Mesendoderm (in vitro differentiated cells): ENCODE data around the gene DIP2A.

ENCODE experiments used
- DNase-seq: peaks from one replicate; pipeline ENCODE4 v3.0.0; 2013
- H2AK5ac ChIP-seq: 2 replicates; pipeline ENCODE4 v1.6.1; 2013; ENCODE audit warnings: low read length, inconsistent platforms
- H2BK120ac ChIP-seq: 2 replicates; pipeline ENCODE4 v1.6.1; 2013; ENCODE audit warnings: low read depth, mild to moderate bottlenecking, low read length, moderate library complexity, mixed read lengths
- H2BK15ac ChIP-seq: replicated peaks from 2 replicates; pipeline ENCODE4 v1.6.1; 2013; ENCODE audit warnings: low read depth, mild to moderate bottlenecking, moderate library complexity
- H2BK5ac ChIP-seq: 2 replicates; pipeline ENCODE4 v1.6.1; 2013; ENCODE audit warnings: low read length, inconsistent platforms
- H3K18ac ChIP-seq: 2 replicates; pipeline ENCODE4 v1.6.1; 2013; ENCODE audit warnings: mild to moderate bottlenecking, low read length, mixed read lengths
- H3K23ac ChIP-seq: one replicate; pipeline ENCODE4 v1.6.1; 2013; ENCODE audit warnings: low read length
- H3K27ac ChIP-seq: 2 replicates; pipeline ENCODE4 v1.5.1; 2013; ENCODE audit warnings: low read depth, mild to moderate bottlenecking, inconsistent platforms, low read length, moderate library complexity
- H3K27me3 ChIP-seq: 2 replicates; pipeline ENCODE4 v1.6.1; 2013; ENCODE audit warnings: low read length, control low read depth, mild to moderate bottlenecking, inconsistent platforms; ENCODE audit not compliant: insufficient read depth, poor library complexity
- H3K36me3 ChIP-seq: 2 replicates; pipeline ENCODE4 v1.6.1; 2013; ENCODE audit warnings: low read length, inconsistent platforms; ENCODE audit not compliant: control insufficient read depth, insufficient read depth
- H3K4ac ChIP-seq: one replicate; pipeline ENCODE4 v1.6.1; 2013; ENCODE audit warnings: low read depth, mild to moderate bottlenecking, low read length, moderate library complexity
- H3K4me1 ChIP-seq: 2 replicates; pipeline ENCODE4 v1.6.1; 2013; ENCODE audit warnings: low read depth, low read length, inconsistent platforms; ENCODE audit not compliant: control insufficient read depth
- H3K4me2 ChIP-seq: 2 replicates; pipeline ENCODE4 v1.6.1; 2013; ENCODE audit warnings: low read length
- H3K4me3 ChIP-seq: 2 replicates; pipeline ENCODE4 v1.5.1; 2013; ENCODE audit warnings: mild to moderate bottlenecking, low read length
- H3K56ac ChIP-seq: one replicate; pipeline ENCODE4 v1.6.1; 2013; ENCODE audit warnings: low read length
- H3K79me1 ChIP-seq: 2 replicates; pipeline ENCODE4 v1.6.1; 2013; ENCODE audit warnings: low read length, inconsistent platforms
- H3K79me2 ChIP-seq: 2 replicates; pipeline ENCODE4 v1.6.1; 2013; ENCODE audit warnings: mild to moderate bottlenecking, low read length; ENCODE audit not compliant: control insufficient read depth, insufficient read depth
- H3K9ac ChIP-seq: 2 replicates; pipeline ENCODE4 v1.6.1; 2013; ENCODE audit warnings: low read length, inconsistent platforms
- H4K5ac ChIP-seq: one replicate; pipeline ENCODE4 v1.6.1; 2013; ENCODE audit warnings: low read length
- H4K8ac ChIP-seq: one replicate; pipeline ENCODE4 v1.6.1; 2013; ENCODE audit warnings: low read depth, mild to moderate bottlenecking, control low read depth, low read length, moderate library complexity
- WGBS: extraction: QIAGEN DNeasy Blood & Tissue Kit; methylation state at CpG from one replicate; pipeline ENCODE4 v1.1.7; 2013; ENCODE audit warnings: low lambda C conversion rate, missing lambda C conversion rate; ENCODE audit not compliant: insufficient coverage; ENCODE audit errors: extremely low coverage; 5-methylcytosine and 5-hydroxymethylcytosine counted together

Gene DIP2A

GRCh38 chr21:46567348-46567747, 108.7 kb downstream of the DIP2A start:
- H3K18ac ChIP-seq: no peak overlapping the region
- peaks cover 14% of the 10 kb centered on the region for H3K36me3 ChIP-seq

GRCh38 chr21:46568562-46568961, 109.9 kb downstream of the DIP2A start:
- DNase-seq: no peak
- H3K4me3 ChIP-seq: no peak overlapping the region
- H3K4ac ChIP-seq: no peak overlapping the region
- H4K5ac ChIP-seq: no peak overlapping the region
- H4K8ac ChIP-seq: no peak overlapping the region
- H3K18ac ChIP-seq: no peak overlapping the region
- no peak overlapping the region for H3K56ac ChIP-seq
- no peaks in the 10 kb centered on the region for H3K79me1 ChIP-seq
- H2BK15ac ChIP-seq: no peak overlapping the region
- no peaks in the 10 kb centered on the region for H3K79me2 ChIP-seq
- no peak overlapping the region for H3K27ac ChIP-seq
- H2BK120ac ChIP-seq: no peak overlapping the region
- peaks cover 14% of the 10 kb centered on the region for H3K36me3 ChIP-seq
- H2BK5ac ChIP-seq: no peak overlapping the region
- no peak overlapping the region for H2AK5ac ChIP-seq
- H3K4me1 ChIP-seq: no peaks in the 10 kb centered on the region
- no peak overlapping the region for H3K4me2 ChIP-seq
- no peak overlapping the region for H3K23ac ChIP-seq
- no peaks in the 10 kb centered on the region for H3K27me3 ChIP-seq
- no CpG with 5 or more reads among the region's 4 CpGs for WGBS
- no peak overlapping the region for H3K9ac ChIP-seq

More at GRCh38 chr21:46567348-46567747, 108.7 kb downstream of the DIP2A start:
- no peak overlapping the region for H3K9ac ChIP-seq
- DNase-seq: no peak
- no peaks in the 10 kb centered on the region for H3K27me3 ChIP-seq
- no peak overlapping the region for H4K8ac ChIP-seq
- no peaks in the 10 kb centered on the region for H3K79me2 ChIP-seq
- no peak overlapping the region for H4K5ac ChIP-seq
- H3K4me1 ChIP-seq: no peaks in the 10 kb centered on the region
- H3K4ac ChIP-seq: no peak overlapping the region
- H2BK15ac ChIP-seq: no peak overlapping the region
- H3K4me2 ChIP-seq: no peak overlapping the region
- no peak overlapping the region for H3K27ac ChIP-seq
- no peaks in the 10 kb centered on the region for H3K79me1 ChIP-seq
- H2BK5ac ChIP-seq: no peak overlapping the region
- H2AK5ac ChIP-seq: no peak overlapping the region
- no CpG with 5 or more reads among the region's 15 CpGs for WGBS
- H3K23ac ChIP-seq: no peak overlapping the region
- H3K56ac ChIP-seq: no peak overlapping the region
- no peak overlapping the region for H2BK120ac ChIP-seq
- no peak overlapping the region for H3K4me3 ChIP-seq

GRCh38 chr21:46569081-46569480, 110.4 kb downstream of the DIP2A start:
- H2BK120ac ChIP-seq: no peak overlapping the region
- H3K4me1 ChIP-seq: no peaks in the 10 kb centered on the region
- WGBS: 100% methylated on average over 1 of the region's 1 CpG
- no peak overlapping the region for H2BK5ac ChIP-seq
- H3K79me2 ChIP-seq: no peaks in the 10 kb centered on the region
- no peak overlapping the region for H3K4ac ChIP-seq
- DNase-seq: no peak
- no peak overlapping the region for H2AK5ac ChIP-seq
- peaks cover 14% of the 10 kb centered on the region for H3K36me3 ChIP-seq
- no peak overlapping the region for H3K27ac ChIP-seq
- H3K56ac ChIP-seq: no peak overlapping the region
- no peak overlapping the region for H4K8ac ChIP-seq
- no peak overlapping the region for H2BK15ac ChIP-seq
- no peak overlapping the region for H3K18ac ChIP-seq
- no peak overlapping the region for H4K5ac ChIP-seq
- no peak overlapping the region for H3K23ac ChIP-seq
- H3K27me3 ChIP-seq: no peaks in the 10 kb centered on the region
- H3K9ac ChIP-seq: no peak overlapping the region
- H3K4me2 ChIP-seq: no peak overlapping the region
- H3K4me3 ChIP-seq: no peak overlapping the region
- no peaks in the 10 kb centered on the region for H3K79me1 ChIP-seq

- H3K27me3 ChIP-seq: no peaks in the 10 kb centered on the region
- no peak overlapping the region for H3K23ac ChIP-seq
- no peaks in the 10 kb centered on the region for H3K4me1 ChIP-seq
- no peak overlapping the region for H3K27ac ChIP-seq
- no peak overlapping the region for H3K4ac ChIP-seq
- H3K79me1 ChIP-seq: no peaks in the 10 kb centered on the region
- no peak overlapping the region for H4K5ac ChIP-seq
- H4K8ac ChIP-seq: no peak overlapping the region
- H3K56ac ChIP-seq: no peak overlapping the region
- H3K9ac ChIP-seq: no peak overlapping the region
- H2AK5ac ChIP-seq: no peak overlapping the region
- no peaks in the 10 kb centered on the region for H3K79me2 ChIP-seq
- H3K36me3 ChIP-seq: peaks cover 14% of the 10 kb centered on the region
- no peak overlapping the region for H2BK5ac ChIP-seq
- WGBS: no CpG with 5 or more reads among the region's 2 CpGs
- no peak overlapping the region for H2BK15ac ChIP-seq
- H3K4me2 ChIP-seq: no peak overlapping the region
- DNase-seq: no peak
- no peak overlapping the region for H3K18ac ChIP-seq
- no peak overlapping the region for H3K4me3 ChIP-seq
- no peak overlapping the region for H2BK120ac ChIP-seq
Observed at GRCh38 chr21:46570119-46570518, 111.4 kb downstream of the DIP2A start.

- H2BK5ac ChIP-seq: no peak overlapping the region
- H3K23ac ChIP-seq: no peak overlapping the region
- H3K27me3 ChIP-seq: no peaks in the 10 kb centered on the region
- no peak overlapping the region for H3K9ac ChIP-seq
- H3K56ac ChIP-seq: no peak overlapping the region
- no peak overlapping the region for H3K18ac ChIP-seq
- H4K8ac ChIP-seq: no peak overlapping the region
- peaks cover 14% of the 10 kb centered on the region for H3K36me3 ChIP-seq
- no peak for DNase-seq
- no peaks in the 10 kb centered on the region for H3K79me1 ChIP-seq
- no peak overlapping the region for H4K5ac ChIP-seq
- H3K27ac ChIP-seq: no peak overlapping the region
- no peak overlapping the region for H2BK120ac ChIP-seq
- no peak overlapping the region for H3K4me3 ChIP-seq
- H3K4me2 ChIP-seq: no peak overlapping the region
- no peaks in the 10 kb centered on the region for H3K4me1 ChIP-seq
- H2BK15ac ChIP-seq: no peak overlapping the region
- H3K79me2 ChIP-seq: no peaks in the 10 kb centered on the region
- H3K4ac ChIP-seq: no peak overlapping the region
- H2AK5ac ChIP-seq: no peak overlapping the region
Observed at GRCh38 chr21:46570631-46571030, 111.9 kb downstream of the DIP2A start.

GRCh38 chr21:46572850-46573249, 114.2 kb downstream of the DIP2A start:
- H3K79me2 ChIP-seq: no peaks in the 10 kb centered on the region
- no peak overlapping the region for H4K8ac ChIP-seq
- H3K27me3 ChIP-seq: no peaks in the 10 kb centered on the region
- H2BK5ac ChIP-seq: no peak overlapping the region
- no CpG with 5 or more reads among the region's 1 CpG for WGBS
- H3K4me2 ChIP-seq: no peak overlapping the region
- H3K9ac ChIP-seq: no peak overlapping the region
- H2AK5ac ChIP-seq: no peak overlapping the region
- no peak overlapping the region for H3K27ac ChIP-seq
- no peaks in the 10 kb centered on the region for H3K79me1 ChIP-seq
- no peak overlapping the region for H3K4ac ChIP-seq
- no peak overlapping the region for H3K4me3 ChIP-seq
- no peak overlapping the region for H2BK120ac ChIP-seq
- H3K4me1 ChIP-seq: no peaks in the 10 kb centered on the region
- peaks cover 6% of the 10 kb centered on the region for H3K36me3 ChIP-seq
- no peak overlapping the region for H3K23ac ChIP-seq
- H3K18ac ChIP-seq: no peak overlapping the region
- no peak for DNase-seq
- H2BK15ac ChIP-seq: no peak overlapping the region
- no peak overlapping the region for H3K56ac ChIP-seq
- no peak overlapping the region for H4K5ac ChIP-seq
